HCEC 1CT (cell line): ENCODE measurements around the gene GPC3.

Experiments used
- DNase-seq: peaks from one replicate; pipeline ENCODE4 v3.0.0-alpha.2; 2017

GPC3 gene

GRCh38 chrX:133965321-133965720, 20.1 kb downstream of the GPC3 start:
- DNase-seq, result no peak

GRCh38 chrX:133961046-133961445, 24.3 kb downstream of the GPC3 start:
- DNase-seq, result no peak

- DNase-seq, result no peak
These were observed 25.4 kb downstream of the GPC3 start for GRCh38 chrX:133959972-133960371.

- DNase-seq, result no peak
These were observed 26.3 kb downstream of the GPC3 start for GRCh38 chrX:133958997-133959688.

- no peak for DNase-seq
These were observed 28.6 kb downstream of the GPC3 start for GRCh38 chrX:133956570-133957340.

GRCh38 chrX:133953785-133954355, 31.5 kb downstream of the GPC3 start:
- DNase-seq, result no peak

- no peak for DNase-seq
These were observed 32.3 kb downstream of the GPC3 start for GRCh38 chrX:133953078-133953477.

GRCh38 chrX:133951098-133951497, 34.3 kb downstream of the GPC3 start:
- no peak for DNase-seq

- DNase-seq, result no peak
These were observed 35.2 kb downstream of the GPC3 start for GRCh38 chrX:133950214-133950613.

GRCh38 chrX:133948895-133949294, 36.5 kb downstream of the GPC3 start:
- DNase-seq, result no peak

GRCh38 chrX:133947996-133948395, 37.4 kb downstream of the GPC3 start:
- no peak for DNase-seq

GRCh38 chrX:133947022-133947421, 38.4 kb downstream of the GPC3 start:
- no peak for DNase-seq

GRCh38 chrX:133943507-133943906, 41.9 kb downstream of the GPC3 start:
- no peak for DNase-seq

GRCh38 chrX:133939655-133940302, 45.6 kb downstream of the GPC3 start:
- DNase-seq, result no peak

- DNase-seq, result no peak
These were observed 46.9 kb downstream of the GPC3 start for GRCh38 chrX:133938530-133938929.

- no peak for DNase-seq
These were observed 48.4 kb downstream of the GPC3 start for GRCh38 chrX:133937022-133937421.

- DNase-seq, result no peak
These were observed 50.3 kb downstream of the GPC3 start for GRCh38 chrX:133935076-133935475.

- DNase-seq, result no peak
These were observed 52.1 kb downstream of the GPC3 start for GRCh38 chrX:133933316-133933715.

- no peak for DNase-seq
These were observed 55.4 kb downstream of the GPC3 start for GRCh38 chrX:133929836-133930464.

GRCh38 chrX:133928365-133928764, 57.0 kb downstream of the GPC3 start:
- DNase-seq, result no peak

GRCh38 chrX:133926809-133927208, 58.6 kb downstream of the GPC3 start:
- no peak for DNase-seq

- no peak for DNase-seq
These were observed 59.3 kb downstream of the GPC3 start for GRCh38 chrX:133926099-133926498.

- no peak for DNase-seq
These were observed 60.8 kb downstream of the GPC3 start for GRCh38 chrX:133924548-133924947.
